WI38 (cell line): ENCODE measurements around the gene IRX5.

Experiments
- H3K4me3 ChIP-seq: 2 replicates; pipeline ENCODE4 v1.5.1; 2011; ENCODE audit warnings: low read depth, mild to moderate bottlenecking, control low read depth, low read length
- CTCF ChIP-seq: IDR thresholded peaks from 2 replicates; pipeline ENCODE4 v1.5.1; 2012; ENCODE audit warnings: low read depth, mild to moderate bottlenecking, control low read depth, low read length

Gene IRX5

GRCh38 chr16:54923988-54924387, 6.7 kb upstream of the IRX5 start:
- TF ChIP-seq CTCF: no peak
- H3K4me3 ChIP-seq: no peak overlapping the region

GRCh38 chr16:54926166-54926838, 4.4 kb upstream of the IRX5 start:
- H3K4me3 ChIP-seq: no peak overlapping the region
- TF ChIP-seq CTCF: no peak

DNA sequence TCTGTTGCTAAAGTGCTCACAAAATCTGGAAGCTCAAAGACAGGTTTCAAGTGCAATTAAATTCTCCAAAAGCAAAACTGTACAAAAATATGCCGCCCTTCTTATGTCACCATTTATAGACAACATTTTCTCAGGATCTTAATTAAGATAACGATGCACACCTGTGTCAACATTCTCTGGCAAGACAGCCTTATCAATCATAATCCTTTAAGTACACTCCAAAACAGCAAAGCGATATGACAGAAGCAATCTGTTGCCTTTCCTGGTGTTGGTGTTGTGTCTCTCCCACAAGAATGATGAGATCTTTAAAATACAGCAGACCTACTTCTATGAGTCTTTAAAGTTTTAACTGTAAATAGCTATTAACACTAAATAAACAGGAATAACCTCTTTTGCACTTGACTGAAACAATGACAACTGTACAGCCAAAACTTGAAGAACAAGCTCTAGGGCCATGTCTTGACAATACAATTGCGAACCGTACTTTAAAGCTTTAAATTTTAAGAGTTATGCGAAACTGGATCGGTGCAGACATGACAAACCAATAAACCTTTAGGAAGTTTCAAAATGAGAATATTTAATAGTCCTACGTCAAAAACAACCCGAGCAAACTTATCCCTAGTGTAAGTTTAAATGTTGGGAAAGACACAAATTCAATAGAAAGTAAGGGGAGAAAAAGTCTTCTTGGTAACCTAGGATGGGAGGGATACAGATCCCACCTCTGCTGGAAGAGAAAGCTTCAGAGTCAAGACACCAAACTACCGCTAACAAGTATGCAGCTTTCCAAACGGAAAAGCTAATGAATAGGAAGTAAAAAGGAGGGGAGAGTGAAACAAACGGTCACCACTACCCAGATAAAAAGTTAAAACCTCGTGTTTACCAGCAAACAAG, 3.3 kb upstream of the IRX5 start:
- no peak overlapping the region for H3K4me3 ChIP-seq
- no peak for TF ChIP-seq CTCF

DNA sequence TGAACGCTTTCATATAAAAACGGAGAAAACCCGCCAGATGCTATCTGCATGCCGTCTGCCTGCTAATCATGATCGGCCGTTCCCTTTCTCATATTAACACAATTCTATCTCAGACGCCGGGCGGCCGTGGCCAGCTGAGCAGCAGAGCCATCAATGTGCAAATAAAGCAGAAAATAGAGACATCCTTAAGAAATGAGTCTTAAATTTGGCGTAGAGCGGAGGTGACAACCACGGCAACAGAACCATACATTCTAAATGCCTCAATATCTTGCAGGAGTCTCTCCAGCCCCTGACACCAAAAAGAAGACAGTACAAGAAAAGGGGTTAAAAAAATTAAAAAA, 2.7 kb upstream of the IRX5 start:
- TF ChIP-seq CTCF: no peak
- no peak overlapping the region for H3K4me3 ChIP-seq

DNA sequence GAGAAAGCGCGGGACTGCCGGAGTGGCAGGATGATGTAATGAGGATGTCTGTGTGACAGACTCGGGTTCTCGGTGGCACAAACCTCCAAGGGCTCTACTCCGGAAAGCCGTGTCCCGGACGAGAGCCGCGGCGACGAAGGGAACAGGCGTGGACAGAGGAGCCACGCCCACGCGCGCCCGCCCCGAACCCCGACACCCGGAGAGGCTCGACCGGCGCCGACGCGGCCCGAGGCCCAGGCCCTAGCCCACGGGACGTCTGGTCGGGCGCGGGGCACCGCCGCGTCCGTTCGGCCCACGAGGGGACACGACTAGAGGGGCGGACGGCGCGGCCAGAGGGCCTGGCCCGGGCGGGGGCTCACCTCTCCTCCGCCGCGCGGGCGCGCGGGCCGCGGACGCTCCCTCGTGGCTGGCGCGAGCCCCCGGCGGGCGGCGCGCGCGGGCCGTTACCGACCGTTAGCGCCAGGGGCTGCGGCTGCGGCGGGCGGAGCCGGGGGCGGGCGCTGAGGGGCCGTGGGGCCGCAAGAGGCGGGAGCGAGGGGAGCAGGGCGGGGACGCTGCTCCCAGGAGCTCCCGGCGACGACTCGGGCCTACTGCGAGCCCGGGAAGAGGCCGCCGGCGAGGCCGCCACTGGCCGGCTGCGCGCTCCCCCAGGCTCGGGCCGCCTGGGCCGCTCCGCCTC, 2.1 kb upstream of the IRX5 start:
- TF ChIP-seq CTCF: no peak
- H3K4me3 ChIP-seq: peak overlapping the region; percentile 36

- H3K4me3 ChIP-seq: peak overlapping the region; percentile 36
- no peak for TF ChIP-seq CTCF
These were observed 1.3 kb upstream of the IRX5 start for GRCh38 chr16:54929090-54930004.
